ENCODE results near the gene CYBA.

DNA sequence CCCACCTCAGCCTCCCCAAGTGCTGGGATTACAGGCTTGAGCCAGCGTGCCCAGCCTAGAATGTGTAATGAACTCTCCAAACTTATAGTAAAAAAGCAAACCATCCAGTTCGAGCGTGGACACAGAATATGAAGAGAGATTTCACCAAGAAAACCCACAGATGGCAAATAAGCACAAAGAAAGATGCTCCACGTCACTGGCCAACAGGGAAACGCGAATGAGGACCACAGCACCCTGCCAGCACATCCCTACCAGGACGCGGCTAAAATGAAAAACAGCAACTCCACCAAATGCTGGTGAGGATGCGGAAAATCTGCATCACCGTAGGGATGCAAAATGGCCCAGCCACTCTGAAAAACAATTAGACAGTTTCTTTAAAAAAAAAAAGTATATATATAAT lies 10.6 kb upstream of the CYBA start:
- TF ChIP-seq, protein P1, sequence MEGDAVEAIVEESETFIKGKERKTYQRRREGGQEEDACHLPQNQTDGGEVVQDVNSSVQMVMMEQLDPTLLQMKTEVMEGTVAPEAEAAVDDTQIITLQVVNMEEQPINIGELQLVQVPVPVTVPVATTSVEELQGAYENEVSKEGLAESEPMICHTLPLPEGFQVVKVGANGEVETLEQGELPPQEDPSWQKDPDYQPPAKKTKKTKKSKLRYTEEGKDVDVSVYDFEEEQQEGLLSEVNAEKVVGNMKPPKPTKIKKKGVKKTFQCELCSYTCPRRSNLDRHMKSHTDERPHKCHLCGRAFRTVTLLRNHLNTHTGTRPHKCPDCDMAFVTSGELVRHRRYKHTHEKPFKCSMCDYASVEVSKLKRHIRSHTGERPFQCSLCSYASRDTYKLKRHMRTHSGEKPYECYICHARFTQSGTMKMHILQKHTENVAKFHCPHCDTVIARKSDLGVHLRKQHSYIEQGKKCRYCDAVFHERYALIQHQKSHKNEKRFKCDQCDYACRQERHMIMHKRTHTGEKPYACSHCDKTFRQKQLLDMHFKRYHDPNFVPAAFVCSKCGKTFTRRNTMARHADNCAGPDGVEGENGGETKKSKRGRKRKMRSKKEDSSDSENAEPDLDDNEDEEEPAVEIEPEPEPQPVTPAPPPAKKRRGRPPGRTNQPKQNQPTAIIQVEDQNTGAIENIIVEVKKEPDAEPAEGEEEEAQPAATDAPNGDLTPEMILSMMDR (IDR thresholded peaks at IDR 0.05), result no peak
- TF ChIP-seq EZH2 (IDR thresholded peaks at IDR 0.05; ENCODE audit: borderline replicate concordance, insufficient read depth, low read depth, low read length, poor library complexity, severe bottlenecking), result no peak
